NCI-H226 (cell line): ENCODE measurements around the gene TLE6.
"Not testable (repeated sequence)": the region's sequence is repeated elsewhere in the genome, so short reads cannot be mapped to it uniquely, and the experiment has no call there.

Experiments
- DNase-seq: peaks from one replicate; pipeline ENCODE4 v3.0.0-alpha.2; 2015

The TLE6 gene

DNA sequence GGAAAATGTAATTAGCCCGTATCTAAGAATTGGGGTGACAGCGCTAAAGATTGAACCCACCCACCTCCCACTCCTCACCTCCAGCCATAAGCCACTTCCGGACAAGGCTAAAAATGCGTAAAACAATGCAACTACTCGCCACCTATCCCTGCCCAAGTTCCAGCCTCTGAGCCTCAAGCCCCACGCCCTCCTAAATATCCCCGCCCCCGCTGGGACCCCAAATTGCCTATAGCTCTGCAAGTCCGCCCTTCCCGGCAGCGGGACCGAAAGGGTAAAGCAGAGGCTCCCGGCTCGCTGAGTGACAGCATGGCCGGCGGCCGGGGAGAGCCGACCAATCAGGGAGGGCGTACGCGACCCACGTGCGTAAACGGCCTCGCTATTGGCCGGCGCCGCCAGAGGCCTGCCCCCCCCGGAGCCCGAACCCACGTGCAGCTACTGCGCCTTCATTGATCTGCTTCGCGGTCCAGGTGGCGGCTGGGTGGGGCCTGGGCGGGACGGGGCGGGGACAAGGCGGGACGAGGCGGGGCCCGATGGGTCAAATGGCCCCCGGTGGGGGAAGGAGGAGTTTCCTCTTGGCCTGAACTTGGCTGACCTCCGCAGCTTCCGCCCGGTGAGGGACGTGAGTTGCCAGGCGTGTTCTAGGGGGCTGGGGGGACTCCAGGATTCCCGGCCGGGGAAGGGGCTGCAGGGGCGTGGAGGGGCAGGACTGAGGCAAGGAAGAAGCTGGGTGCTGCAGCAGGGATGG, at the start of gene TLE6:
TLE6 (plus strand) TSS at position 564 of the 745 bp plus-strand sequence. CDS start 670 bp downstream, outside the sequence.
- peak; percentile 92 for DNase-seq

DNA sequence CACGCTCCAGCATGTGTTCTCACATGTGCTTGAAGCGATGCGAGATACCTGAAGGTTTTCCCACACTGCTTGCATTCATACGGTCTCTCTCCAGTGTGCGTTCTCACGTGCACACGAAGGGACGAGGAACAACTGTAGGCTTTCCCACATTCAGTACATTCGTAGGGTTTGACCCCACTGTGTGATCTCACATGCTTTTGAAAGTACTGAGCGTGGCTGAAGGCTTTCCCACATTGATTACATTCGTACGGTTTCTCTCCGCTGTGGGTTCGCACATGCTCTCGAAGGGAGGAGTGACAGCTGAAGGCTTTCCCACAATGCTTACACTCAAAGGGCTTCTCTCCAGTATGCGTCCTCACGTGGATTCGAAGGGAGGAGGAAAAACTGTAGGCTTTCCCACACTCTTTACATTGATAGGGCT, 43.9 kb upstream of the TLE6 start:
- no peak for DNase-seq

- DNase-seq = not testable (repeated sequence)
Observed at GRCh38 chr19:2935863-2936262, 41.5 kb upstream of the TLE6 start.

DNA sequence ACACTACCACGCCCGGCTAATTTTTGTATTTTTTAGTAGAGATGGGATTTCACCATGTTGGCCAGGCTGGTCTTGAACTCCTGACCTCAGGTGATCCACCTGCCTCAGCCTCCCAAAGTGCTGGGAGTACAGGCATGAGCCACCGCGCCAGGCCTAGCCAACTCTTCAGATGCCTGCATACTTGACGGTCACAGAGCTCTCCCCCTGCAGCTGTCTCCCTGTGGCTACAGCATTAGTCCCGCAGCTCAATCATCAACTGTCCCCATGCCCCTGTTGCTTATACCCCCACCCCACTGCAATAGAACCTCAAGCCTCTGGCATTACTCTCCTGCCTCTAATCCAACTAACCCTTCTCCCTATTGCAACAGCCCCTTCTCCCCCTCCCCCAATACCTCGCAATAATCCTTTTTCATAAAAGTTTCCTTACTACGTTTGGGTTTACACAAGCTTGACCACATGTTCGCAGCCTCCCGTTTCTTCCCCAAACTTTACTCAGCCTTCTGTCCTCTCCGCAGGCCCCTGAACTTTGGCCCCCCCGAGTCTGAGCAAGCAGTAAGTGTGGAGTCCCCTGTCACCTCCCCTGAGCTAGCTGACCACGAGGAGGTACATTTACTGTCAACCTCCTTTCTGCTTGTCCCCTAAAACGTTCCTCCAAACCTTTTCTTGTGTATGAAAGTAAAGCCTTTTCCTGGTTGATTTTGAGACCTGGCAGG, 34.3 kb upstream of the TLE6 start:
- DNase-seq = no peak

- DNase-seq = no peak
Observed at GRCh38 chr19:2944403-2944774, 33.0 kb upstream of the TLE6 start.

- DNase-seq = peak; percentile 97
Observed at GRCh38 chr19:2944775-2945574, 32.4 kb upstream of the TLE6 start, which contains the start of gene ZNF77. Gene ZNF77 (minus strand): TSS chr19:2944971. CDS start chr19:2944840, 131 bp downstream.

GRCh38 chr19:2945575-2946184, 31.7 kb upstream of the TLE6 start:
- DNase-seq = no peak

- peak; percentile 84 for DNase-seq
Observed at GRCh38 chr19:2949939-2950285, 27.5 kb upstream of the TLE6 start.

DNA sequence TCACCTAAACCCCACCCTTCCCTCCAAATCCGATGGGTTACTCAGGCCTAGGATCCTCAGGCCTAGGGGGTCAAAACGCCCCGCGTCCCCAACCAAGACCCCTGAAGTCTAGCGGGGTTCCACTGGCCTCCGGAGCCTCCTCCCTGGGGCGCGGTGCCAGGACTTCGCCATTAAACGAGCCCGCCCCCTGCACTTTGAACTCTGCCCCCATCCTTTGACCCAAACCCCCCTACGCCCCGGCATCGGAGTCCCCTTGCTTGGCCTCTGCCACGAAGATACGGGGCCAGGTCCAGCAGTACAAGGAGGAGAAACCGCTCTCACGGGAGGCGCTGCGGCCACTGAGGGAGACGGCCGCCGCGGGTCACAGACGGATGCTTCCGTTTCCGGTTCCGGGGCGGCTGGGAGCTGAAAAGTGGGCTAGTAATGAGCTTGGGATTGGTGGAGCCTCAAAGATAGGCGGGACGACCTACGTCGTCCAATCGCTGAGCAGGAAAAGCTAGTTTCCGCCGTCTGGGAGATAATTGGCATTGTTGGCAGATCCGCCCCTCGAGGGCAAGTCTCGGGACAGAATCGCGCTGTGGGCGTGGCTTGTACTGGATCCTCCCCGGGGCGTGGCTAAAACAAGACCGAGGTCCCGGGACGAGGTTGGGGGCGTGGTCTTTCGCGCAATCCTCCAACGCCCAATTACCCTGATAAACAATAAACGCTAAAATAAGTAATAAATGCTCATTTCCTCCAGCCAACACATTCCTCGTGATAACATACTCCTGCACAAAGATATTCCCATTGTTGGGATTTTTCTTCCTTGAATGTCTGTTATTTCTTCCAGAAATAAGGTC, 26.9 kb upstream of the TLE6 start:
- peak; percentile 97 for DNase-seq

- no peak for DNase-seq
Observed at GRCh38 chr19:2952953-2953481, 24.3 kb upstream of the TLE6 start.

- DNase-seq = no peak
Observed at GRCh38 chr19:2957160-2957559, 20.2 kb upstream of the TLE6 start.

DNA sequence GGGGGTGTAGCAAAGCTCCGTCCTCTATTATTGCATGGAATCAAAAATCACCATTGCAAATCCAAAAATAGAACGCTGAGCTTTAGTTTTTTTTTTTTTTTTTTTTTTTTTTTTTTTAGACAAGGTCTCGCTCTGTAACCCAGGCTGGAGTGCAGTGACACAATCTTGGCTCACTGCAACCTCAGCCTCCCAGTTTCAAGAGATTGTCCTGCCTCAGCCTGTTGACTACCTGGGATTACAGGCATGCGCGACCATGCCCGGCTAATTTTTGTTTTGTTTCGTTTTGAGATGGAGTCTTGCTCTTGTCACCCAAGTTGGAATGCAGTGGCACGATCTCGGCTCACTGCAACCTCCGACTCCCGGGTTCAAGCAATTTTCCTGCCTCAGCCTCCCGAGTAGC, 17.2 kb upstream of the TLE6 start:
- DNase-seq = no peak

DNA sequence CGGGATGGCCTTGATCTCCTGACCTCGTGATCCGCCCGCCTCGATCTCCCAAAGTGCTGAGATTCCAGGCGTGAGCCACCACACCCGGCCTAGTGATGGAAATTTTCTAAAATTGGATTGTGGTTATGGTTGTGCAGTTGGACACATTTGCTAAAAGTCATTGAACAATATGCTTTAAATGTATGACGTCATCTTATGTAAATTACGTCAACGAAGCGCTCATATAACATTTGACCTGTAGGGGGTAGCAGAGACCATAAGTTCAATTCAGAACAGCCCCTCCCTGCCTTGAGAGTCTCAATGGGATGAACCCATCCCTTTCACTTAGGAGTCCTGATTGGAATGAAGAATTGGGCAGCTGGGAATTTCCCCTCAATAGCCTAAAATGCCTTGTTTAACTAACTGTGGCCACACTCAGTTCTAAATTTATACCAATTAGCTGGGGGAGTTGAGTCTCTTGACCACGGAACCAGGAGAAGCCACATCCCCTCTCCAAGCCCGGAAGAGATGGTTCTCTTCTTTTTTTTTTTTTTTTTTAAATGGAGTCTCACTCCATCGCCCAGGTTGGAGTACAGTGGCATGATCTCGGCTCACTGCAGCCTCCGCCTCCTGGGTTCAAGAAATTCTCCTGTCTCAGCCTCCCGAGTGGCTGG, 15.2 kb upstream of the TLE6 start:
- DNase-seq = peak; percentile 32

DNA sequence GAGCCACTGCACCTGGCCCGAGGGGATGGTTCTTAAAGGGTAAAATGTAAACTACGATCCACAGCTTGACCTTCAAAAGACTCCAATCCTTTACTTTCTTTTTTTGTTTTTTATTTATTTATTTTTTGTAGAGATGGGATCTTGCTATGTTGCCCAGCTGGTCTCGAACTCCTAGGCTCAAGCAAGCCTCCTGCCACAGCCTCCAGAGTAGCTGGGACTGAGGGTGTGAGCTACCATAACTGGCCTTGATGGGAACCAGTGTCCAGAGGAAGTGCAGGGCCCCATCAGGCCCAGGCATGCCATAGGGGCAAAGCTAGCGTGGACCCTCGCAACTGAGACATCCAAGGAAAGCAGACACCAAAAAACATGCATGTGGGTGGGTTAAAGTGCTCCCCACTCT, 14.2 kb upstream of the TLE6 start:
- DNase-seq = no peak

DNA sequence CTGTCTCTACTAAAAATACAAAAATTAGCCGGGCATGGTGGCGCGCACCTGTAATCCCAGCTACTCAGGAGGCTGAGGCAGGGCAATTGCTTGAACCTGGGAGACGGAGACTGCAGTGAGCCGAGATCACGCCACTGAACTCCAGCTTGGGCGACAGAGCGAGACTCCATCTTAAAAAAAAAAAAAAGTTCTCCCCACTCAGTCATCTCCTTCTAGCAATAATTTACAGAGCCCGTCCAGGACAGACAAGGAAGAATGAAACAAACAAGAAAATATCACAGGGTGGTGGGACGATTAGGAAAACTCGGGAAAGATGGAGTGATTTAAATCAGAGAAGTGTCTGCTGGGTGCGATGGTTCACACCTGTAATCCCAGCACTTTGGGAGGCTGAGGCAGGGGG, 13.7 kb upstream of the TLE6 start:
- not testable (repeated sequence) for DNase-seq

GRCh38 chr19:2964874-2965273, 12.5 kb upstream of the TLE6 start:
- DNase-seq = no peak

GRCh38 chr19:2967972-2968371, 9.4 kb upstream of the TLE6 start:
- no peak for DNase-seq

- no peak for DNase-seq
Observed at GRCh38 chr19:2969104-2969504, 8.3 kb upstream of the TLE6 start.

GRCh38 chr19:2970201-2970835, 7.0 kb upstream of the TLE6 start:
- DNase-seq = peak; percentile 41

DNA sequence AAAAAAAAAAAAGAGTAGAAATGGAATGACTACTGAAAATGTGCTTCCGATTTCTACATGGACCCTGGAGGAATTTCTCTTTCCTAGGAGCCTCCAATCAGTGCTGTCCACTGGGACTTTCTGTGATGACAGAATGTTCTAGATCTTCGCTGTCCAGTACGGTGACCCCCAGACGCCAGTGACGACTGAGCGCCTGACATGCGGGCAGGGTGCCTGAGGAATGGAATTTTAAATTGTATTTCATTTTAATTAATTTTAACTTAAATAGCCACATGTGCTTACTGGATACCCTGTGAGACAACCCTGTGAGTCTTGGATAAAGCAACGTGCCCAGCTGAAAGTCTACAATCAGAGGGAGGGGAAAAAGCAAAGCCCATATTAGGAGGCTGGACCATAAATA, 4.1 kb upstream of the TLE6 start:
- DNase-seq = no peak
